ENCODE data around the gene A4GALT.

Gene A4GALT

DNA sequence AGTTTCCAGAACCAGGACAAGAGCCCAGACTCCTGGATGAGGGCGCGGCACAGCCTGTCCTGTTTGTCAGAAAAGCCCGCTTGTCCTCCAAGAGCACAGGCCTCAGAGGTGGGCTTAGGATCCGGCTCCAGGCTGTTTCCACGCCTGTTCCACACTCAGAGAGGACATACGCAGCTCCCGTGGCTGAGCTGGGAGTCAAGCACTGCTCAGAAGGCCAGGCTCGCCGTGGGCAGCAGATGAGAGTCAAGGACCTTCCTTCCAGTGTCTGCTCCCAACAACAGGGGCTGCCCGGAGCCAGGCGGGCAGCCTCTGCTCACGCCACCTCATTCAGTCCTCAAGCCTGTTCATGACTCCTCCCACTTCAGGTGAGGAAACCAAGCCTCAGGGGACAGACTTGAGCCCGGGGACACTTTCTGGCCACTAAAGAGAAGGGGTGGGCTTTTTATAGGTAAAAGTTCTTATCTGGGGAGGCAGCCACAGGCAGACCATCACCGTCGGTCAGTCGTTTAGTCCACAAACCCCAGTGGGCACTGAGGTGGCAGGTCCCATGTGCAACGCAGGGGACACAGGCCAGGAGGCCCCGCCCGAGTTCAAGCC, 75.2 kb downstream of the A4GALT start:
- H3K4me2 ChIP-seq (ENCODE audit: low read depth, low read length, poor library complexity, severe bottlenecking), result no peak overlapping the region

DNA sequence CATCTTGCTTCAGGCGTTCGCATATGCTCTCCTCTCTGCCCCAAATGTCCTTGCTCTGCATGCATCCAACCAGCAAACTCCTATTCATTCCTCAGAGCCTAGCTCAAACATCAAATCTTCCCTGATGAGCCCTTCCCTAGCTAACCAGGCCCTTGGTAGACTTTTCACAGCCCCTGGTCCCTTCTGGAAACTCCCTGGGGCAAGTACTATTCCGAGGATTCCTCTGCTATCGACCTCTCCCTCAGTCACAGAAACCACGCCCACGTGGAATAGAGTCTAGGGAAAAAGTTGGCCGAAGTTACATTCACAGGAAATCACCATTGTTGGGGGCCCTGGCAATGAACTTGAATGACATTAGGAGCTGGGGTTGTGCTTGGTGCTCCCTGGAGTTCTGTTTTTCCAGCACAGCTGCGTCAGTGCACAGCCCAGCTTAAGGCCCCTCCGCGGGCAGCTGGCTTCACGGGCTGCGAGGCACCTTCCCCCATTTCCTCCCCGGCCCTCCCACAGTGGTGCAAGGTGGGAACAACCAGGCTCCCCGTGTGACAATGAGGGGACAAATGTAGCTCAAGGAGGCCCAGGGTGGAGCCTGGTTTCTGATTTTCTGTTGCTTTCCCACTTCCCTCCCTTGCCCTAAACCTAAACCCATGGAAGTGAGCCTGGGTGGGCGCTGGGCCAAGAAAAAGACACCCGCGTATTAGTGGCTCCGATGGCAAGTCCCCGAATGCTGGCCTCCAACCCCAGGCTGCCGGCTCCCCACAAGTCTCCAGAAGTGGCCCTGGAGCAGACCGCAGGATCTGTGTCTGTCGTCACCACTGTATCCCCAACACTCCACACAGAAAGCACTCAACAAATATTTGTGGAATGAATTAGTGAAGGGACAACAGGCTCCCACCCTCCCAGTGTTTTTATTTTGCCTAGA, 76.0 kb downstream of the A4GALT start:
- Histone ChIP-seq H3K4me3 (ENCODE audit: insufficient read depth, low read length, poor library complexity, severe bottlenecking) (no peak overlapping the region), H3K4me2 (ENCODE audit: low read depth, low read length, poor library complexity, severe bottlenecking) (no peak overlapping the region), H3K27ac (ENCODE audit: low read depth, low read length) (no peak overlapping the region), H3K9me2 (replicated peaks; ENCODE audit: insufficient read depth, low read length) (no peaks in the 10 kb centered on the region), H3K9me3 (ENCODE audit: insufficient read depth, low read length) (no peaks in the 10 kb centered on the region), H3F3A (ENCODE audit: insufficient read depth) (no peaks in the 10 kb centered on the region), H2AFZ (ENCODE audit: low read depth, low read length, severe bottlenecking) (no peak overlapping the region), H3K27me3 (ENCODE audit: low read length) (no peaks in the 10 kb centered on the region), H3K79me2 (ENCODE audit: insufficient read depth, low read length) (no peaks in the 10 kb centered on the region), H4K20me1 (ENCODE audit: low read depth, low read length) (no peaks in the 10 kb centered on the region), H3K9ac (ENCODE audit: low read length) (no peak overlapping the region), H3K36me3 (ENCODE audit: low read length) (no peaks in the 10 kb centered on the region)
- TF ChIP-seq EZH2phosphoT487 (conservative IDR thresholded peaks at IDR 0.05; ENCODE audit: low read length) (no peak), CTCF (IDR thresholded peaks at IDR 0.05; ENCODE audit: insufficient read depth, low read length, poor library complexity, severe bottlenecking) (no peak)

More for the DNA sequence above, 75.2 kb downstream of the A4GALT start:
- Histone ChIP-seq H4K20me1 (ENCODE audit: low read depth, low read length) (no peaks in the 10 kb centered on the region), H3K27ac (ENCODE audit: low read depth, low read length) (no peak overlapping the region), H3F3A (ENCODE audit: insufficient read depth) (no peaks in the 10 kb centered on the region), H3K9me2 (replicated peaks; ENCODE audit: insufficient read depth, low read length) (no peaks in the 10 kb centered on the region), H3K36me3 (ENCODE audit: low read length) (no peaks in the 10 kb centered on the region), H3K27me3 (ENCODE audit: low read length) (no peaks in the 10 kb centered on the region), H3K9me3 (ENCODE audit: insufficient read depth, low read length) (no peaks in the 10 kb centered on the region), H3K9ac (ENCODE audit: low read length) (no peak overlapping the region), H3K79me2 (ENCODE audit: insufficient read depth, low read length) (no peaks in the 10 kb centered on the region), H3K4me3 (ENCODE audit: insufficient read depth, low read length, poor library complexity, severe bottlenecking) (no peak overlapping the region), H2AFZ (ENCODE audit: low read depth, low read length, severe bottlenecking) (no peak overlapping the region)
- no peak for TF ChIP-seq EZH2phosphoT487 (conservative IDR thresholded peaks at IDR 0.05; ENCODE audit: low read length)

GRCh38 chr22:42643634-42644421, 76.8 kb downstream of the A4GALT start:
- H2AFZ ChIP-seq (ENCODE audit: low read depth, low read length, severe bottlenecking), result no peak overlapping the region
- H3K4me3 ChIP-seq (ENCODE audit: insufficient read depth, low read length, poor library complexity, severe bottlenecking), result no peak overlapping the region
- no peaks in the 10 kb centered on the region for H3F3A ChIP-seq (ENCODE audit: insufficient read depth)
- H3K36me3 ChIP-seq (ENCODE audit: low read length), result no peaks in the 10 kb centered on the region
- no peaks in the 10 kb centered on the region for H4K20me1 ChIP-seq (ENCODE audit: low read depth, low read length)
- no peaks in the 10 kb centered on the region for H3K9me2 ChIP-seq (replicated peaks; ENCODE audit: insufficient read depth, low read length)
- TF ChIP-seq EZH2phosphoT487 (conservative IDR thresholded peaks at IDR 0.05; ENCODE audit: low read length), result no peak
- no peaks in the 10 kb centered on the region for H3K79me2 ChIP-seq (ENCODE audit: insufficient read depth, low read length)
- no peak overlapping the region for H3K4me2 ChIP-seq (ENCODE audit: low read depth, low read length, poor library complexity, severe bottlenecking)
- H3K9ac ChIP-seq (ENCODE audit: low read length), result no peak overlapping the region
- H3K9me3 ChIP-seq (ENCODE audit: insufficient read depth, low read length), result no peaks in the 10 kb centered on the region
- H3K27me3 ChIP-seq (ENCODE audit: low read length), result no peaks in the 10 kb centered on the region
- H3K27ac ChIP-seq (ENCODE audit: low read depth, low read length), result no peak overlapping the region

DNA sequence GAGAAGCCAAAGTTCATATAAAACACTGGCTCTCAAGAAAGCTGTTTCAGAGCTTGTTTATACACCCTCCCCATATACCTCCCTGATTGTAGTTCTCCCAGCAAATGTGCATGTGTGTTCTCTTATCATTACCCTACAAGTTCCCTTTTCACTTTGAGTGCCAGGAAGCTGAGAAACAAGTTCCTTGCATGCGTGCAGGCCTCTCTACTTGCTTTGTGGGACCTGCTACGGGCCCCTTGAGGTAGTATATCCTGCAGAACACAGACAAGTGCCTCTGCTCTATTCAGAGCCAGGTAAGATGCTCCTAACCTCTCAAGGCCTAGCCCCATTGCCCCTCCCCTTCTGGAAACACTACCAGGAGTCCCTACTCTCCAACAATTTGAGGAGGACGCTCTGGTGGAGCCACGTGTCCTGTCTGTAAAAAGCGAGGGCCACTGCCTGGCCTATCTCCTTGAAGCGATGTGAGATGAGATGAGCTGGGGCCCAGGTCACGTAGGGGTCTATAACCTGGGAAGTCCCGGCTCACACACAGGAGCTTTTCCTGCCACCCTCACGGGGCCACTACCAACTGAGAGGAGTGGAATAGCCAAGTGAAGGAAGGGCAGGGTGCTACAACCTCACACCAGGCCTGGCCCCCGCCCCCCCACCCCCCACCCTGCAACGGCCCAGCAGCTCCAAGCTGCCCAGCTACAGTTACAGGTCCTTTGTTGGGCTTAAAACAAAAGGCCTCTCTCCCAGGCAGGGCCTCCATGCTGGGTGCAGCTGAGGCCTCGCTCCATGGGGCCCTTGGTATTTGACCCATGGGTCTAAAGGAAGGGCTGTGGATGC, 77.7 kb downstream of the A4GALT start:
- no peaks in the 10 kb centered on the region for H3K27me3 ChIP-seq (ENCODE audit: low read length)
- no peak overlapping the region for H3K9ac ChIP-seq (ENCODE audit: low read length)
- TF ChIP-seq CTCF (IDR thresholded peaks at IDR 0.05; ENCODE audit: insufficient read depth, low read length, poor library complexity, severe bottlenecking) (no peak), EZH2phosphoT487 (conservative IDR thresholded peaks at IDR 0.05; ENCODE audit: low read length) (no peak)
- no peak overlapping the region for H3K27ac ChIP-seq (ENCODE audit: low read depth, low read length)
- H3F3A ChIP-seq (ENCODE audit: insufficient read depth), result no peaks in the 10 kb centered on the region
- H3K9me3 ChIP-seq (ENCODE audit: insufficient read depth, low read length), result no peaks in the 10 kb centered on the region
- H3K36me3 ChIP-seq (ENCODE audit: low read length), result no peaks in the 10 kb centered on the region
- H4K20me1 ChIP-seq (ENCODE audit: low read depth, low read length), result no peaks in the 10 kb centered on the region
- H3K4me3 ChIP-seq (ENCODE audit: insufficient read depth, low read length, poor library complexity, severe bottlenecking), result no peak overlapping the region
- no peak overlapping the region for H3K4me2 ChIP-seq (ENCODE audit: low read depth, low read length, poor library complexity, severe bottlenecking)
- no peaks in the 10 kb centered on the region for H3K79me2 ChIP-seq (ENCODE audit: insufficient read depth, low read length)
- no peaks in the 10 kb centered on the region for H3K9me2 ChIP-seq (replicated peaks; ENCODE audit: insufficient read depth, low read length)
- no peak overlapping the region for H2AFZ ChIP-seq (ENCODE audit: low read depth, low read length, severe bottlenecking)
